IMR-90 (cell line): ENCODE results near the gene ERVK3-1. TPM values are rescaled to one million over a fixed set of nuclear protein-coding genes. Genes with fewer than 3 reads are reported as not detected.

Experiments
- ATAC-seq: fragments of 200-7000 bp; cut with Tn5 transposase; 2 replicates; pipeline ENCODE4 v1.9.1; 2020; ENCODE audit warnings: low read depth, mild to moderate bottlenecking, moderate library complexity
- BruUV-seq: library from RNA; stranded (reverse); fragments of 400-500 nt; replicated peaks from 2 replicates; lab custom pipeline; 2021; lab: Mats Ljungman, UMichigan
- CTCF ChIA-PET: fragments of 300-600 bp; formaldehyde crosslinking; extraction: SDS; loops from one replicate; lab custom pipeline; 2021; ENCODE audit warnings: antibody characterized with exemption; lab: Yijun Ruan, JAX
- POLR2A ChIA-PET: fragments of 300-600 bp; sonication (Branson Sonifier 250); formaldehyde crosslinking; loops from one replicate; lab custom pipeline; 2022; ENCODE audit warnings: antibody characterized with exemption; ENCODE audit not compliant: unreplicated experiment; lab: Charles Lee
- DNase-seq: peaks from one replicate; pipeline ENCODE4 v3.0.0; 2013
- H2AFZ ChIP-seq: replicated peaks from 2 replicates; pipeline ENCODE3; 2013; ENCODE audit warnings: low read length, mild to moderate bottlenecking; ENCODE audit not compliant: poor library complexity
- H2AK5ac ChIP-seq: 2 replicates; pipeline ENCODE4 v1.6.1; 2013; ENCODE audit warnings: low read depth, low read length, inconsistent platforms
- H2AK9ac ChIP-seq: replicated peaks from 2 replicates; pipeline ENCODE3; 2013; ENCODE audit warnings: mild to moderate bottlenecking, low read depth, low read length, moderate library complexity; ENCODE audit not compliant: poor library complexity
- H2BK120ac ChIP-seq: 2 replicates; pipeline ENCODE4 v1.6.1; 2013; ENCODE audit warnings: low read depth, low read length, inconsistent platforms
- H2BK15ac ChIP-seq: 3 replicates; pipeline ENCODE4 v1.6.1; 2013; ENCODE audit warnings: low read depth, low read length, inconsistent platforms
- H2BK20ac ChIP-seq: 2 replicates; pipeline ENCODE4 v1.6.1; 2013; ENCODE audit warnings: low read depth, mild to moderate bottlenecking, inconsistent platforms, low read length, moderate library complexity
- H2BK5ac ChIP-seq: 2 replicates; pipeline ENCODE4 v1.6.1; 2013; ENCODE audit warnings: mild to moderate bottlenecking, low read depth, low read length, inconsistent platforms; ENCODE audit not compliant: poor library complexity, severe bottlenecking
- H3K14ac ChIP-seq: replicated peaks from 2 replicates; pipeline ENCODE4 v1.6.1; 2013; ENCODE audit warnings: low read depth, low read length, inconsistent platforms
- H3K18ac ChIP-seq: 2 replicates; pipeline ENCODE4 v1.6.1; 2013; ENCODE audit warnings: low read depth, low read length, control low read depth
- H3K23ac ChIP-seq: 2 replicates; pipeline ENCODE4 v1.6.1; 2013; ENCODE audit warnings: low read depth, low read length, inconsistent platforms
- H3K27ac ChIP-seq: 2 replicates; pipeline ENCODE4 v1.5.1; 2013; ENCODE audit warnings: mild to moderate bottlenecking, control low read depth, low read length; ENCODE audit not compliant: insufficient read depth
- H3K27me3 ChIP-seq: 2 replicates; pipeline ENCODE4 v1.6.1; 2013; ENCODE audit warnings: low read length; ENCODE audit not compliant: control insufficient read depth, insufficient read depth
- H3K36me3 ChIP-seq: 2 replicates; pipeline ENCODE4 v1.6.1; 2013; ENCODE audit warnings: low read length, mixed read lengths; ENCODE audit not compliant: control insufficient read depth, insufficient read depth
- H3K4ac ChIP-seq: 2 replicates; pipeline ENCODE4 v1.6.1; 2013; ENCODE audit warnings: low read depth, low read length, inconsistent platforms
- H3K4me1 ChIP-seq: 2 replicates; pipeline ENCODE4 v1.6.1; 2013; ENCODE audit warnings: low read length, mixed read lengths; ENCODE audit not compliant: control insufficient read depth, insufficient read depth
- H3K4me2 ChIP-seq: 2 replicates; pipeline ENCODE4 v1.6.1; 2013; ENCODE audit warnings: low read depth, mild to moderate bottlenecking, control low read depth, low read length, moderate library complexity
- H3K4me3 ChIP-seq: 2 replicates; pipeline ENCODE4 v1.5.1; 2013; ENCODE audit warnings: low read depth, mild to moderate bottlenecking, control low read depth, low read length, moderate library complexity; ENCODE audit not compliant: insufficient read depth
- H3K56ac ChIP-seq: 2 replicates; pipeline ENCODE4 v1.6.1; 2013; ENCODE audit warnings: low read length, inconsistent platforms; ENCODE audit not compliant: insufficient read depth; ENCODE audit errors: extremely low read depth
- H3K79me1 ChIP-seq, 2 experiments: 2 replicates each; pipeline ENCODE4 v1.6.1; 2013; ENCODE audit warnings: low read length in 2 of 2, inconsistent platforms in 1 of 2, low read depth in 1 of 2
- H3K9ac ChIP-seq: 2 replicates; pipeline ENCODE4 v1.6.1; 2013; ENCODE audit warnings: low read depth, low read length, control low read depth
- H3K9me1 ChIP-seq: 2 replicates; pipeline ENCODE4 v1.6.1; 2013; ENCODE audit warnings: low read length, inconsistent platforms; ENCODE audit not compliant: insufficient read depth
- H3K9me3 ChIP-seq: 2 replicates; pipeline ENCODE4 v1.6.1; 2013; ENCODE audit warnings: low read length; ENCODE audit not compliant: control insufficient read depth, insufficient read depth
- H4K20me1 ChIP-seq: 2 replicates; pipeline ENCODE4 v1.6.1; 2013; ENCODE audit warnings: low read length, inconsistent platforms; ENCODE audit not compliant: insufficient read depth
- H4K5ac ChIP-seq: 2 replicates; pipeline ENCODE4 v1.6.1; 2013; ENCODE audit warnings: mild to moderate bottlenecking, low read depth, low read length, control low read depth
- H4K8ac ChIP-seq, 2 experiments: 2 replicates each; pipeline ENCODE4 v1.6.1; 2013; ENCODE audit warnings: low read depth in 2 of 2, low read length in 2 of 2, control low read depth in 1 of 2, inconsistent platforms in 1 of 2
- H4K91ac ChIP-seq: 2 replicates; pipeline ENCODE4 v1.6.1; 2013; ENCODE audit warnings: low read depth, low read length, inconsistent platforms; ENCODE audit not compliant: insufficient read depth
- CEBPB ChIP-seq: IDR thresholded peaks from 2 replicates; pipeline ENCODE4 v1.6.1; 2012; ENCODE audit warnings: low read depth, low read length, improper control_type of control experiment
- CHD1 ChIP-seq: IDR thresholded peaks from 2 replicates; pipeline ENCODE4 v1.6.1; 2012; ENCODE audit warnings: low read depth, low read length, improper control_type of control experiment
- FOS ChIP-seq: fragments of 150-350 bp; IDR thresholded peaks from 2 replicates; pipeline ENCODE4 v1.6.1; 2016; ENCODE audit warnings: low read depth, low read length
- MAFK ChIP-seq: IDR thresholded peaks from 2 replicates; pipeline ENCODE4 v1.6.1; 2012; ENCODE audit warnings: low read depth, low read length, improper control_type of control experiment
- MAZ ChIP-seq: IDR thresholded peaks from 2 replicates; pipeline ENCODE4 v1.6.1; 2012; ENCODE audit warnings: low read depth, mild to moderate bottlenecking, low read length, improper control_type of control experiment, moderate library complexity, borderline replicate concordance
- MXI1 ChIP-seq: IDR thresholded peaks from 2 replicates; pipeline ENCODE4 v1.6.1; 2012; ENCODE audit warnings: low read depth, mild to moderate bottlenecking, low read length, moderate library complexity, borderline replicate concordance
- NFE2L2 ChIP-seq: fragments of 150-350 bp; IDR thresholded peaks from 2 replicates; pipeline ENCODE4 v1.6.1; 2016; ENCODE audit warnings: low read depth, mild to moderate bottlenecking, low read length
- POLR2A ChIP-seq: IDR thresholded peaks from 2 replicates; pipeline ENCODE4 v1.6.1; 2012; ENCODE audit warnings: mild to moderate bottlenecking, low read depth, low read length
- RAD21 ChIP-seq: IDR thresholded peaks from 2 replicates; pipeline ENCODE4 v1.6.1; 2012; ENCODE audit warnings: low read length, improper control_type of control experiment
- RCOR1 ChIP-seq: IDR thresholded peaks from 2 replicates; pipeline ENCODE4 v1.6.1; 2012; ENCODE audit warnings: mild to moderate bottlenecking, low read length, improper control_type of control experiment; ENCODE audit not compliant: insufficient replicate concordance
- RFX5 ChIP-seq: IDR thresholded peaks from 2 replicates; pipeline ENCODE4 v1.8.0; 2012; ENCODE audit warnings: low read depth, mild to moderate bottlenecking, low read length, moderate library complexity
- SMC3 ChIP-seq: fragments of 150-350 bp; IDR thresholded peaks from 2 replicates; pipeline ENCODE4 v1.6.1; 2016; ENCODE audit warnings: low read depth, mild to moderate bottlenecking, antibody characterized with exemption, low read length, moderate library complexity
- WGBS, 2 experiments: methylation state at CpG; one replicate each; pipeline versions ENCODE4 v1.1.5 to v1.1.7; 2013; ENCODE audit warnings: missing lambda C conversion rate in 2 of 2; ENCODE audit not compliant: insufficient read length in 1 of 2; ENCODE audit errors: extremely low coverage in 2 of 2; 5-methylcytosine and 5-hydroxymethylcytosine counted together
- dilution Hi-C: fragments of 300-500 bp; cut with HindIII; formaldehyde crosslinking; loops from one replicate; pipeline ENCODE4 v1.14.3; 2018; ENCODE audit warnings: low sequenced_read_pairs; ENCODE audit not compliant: unreplicated experiment
- in situ Hi-C: fragments of 300-500 bp; cut with MboI; formaldehyde crosslinking; loops from 3 replicates; pipeline ENCODE4 v1.14.3; 2019; ENCODE audit warnings: low sequenced_read_pairs, inconsistent platforms, mixed read lengths
- intact Hi-C: fragments of 100-400 bp; cut with micrococcal nuclease; formaldehyde crosslinking; loops from 2 replicates; pipeline ENCODE4 v1.10.0; 2022
- polyA plus RNA-seq, 3 experiments: library from polyadenylated mRNA; depleted of rRNA; stranded (reverse); fragments of >200 nt; gene quantifications; 2 replicates each; pipeline ENCODE4 v1.2.3, GENCODE V29; 2012; ENCODE audit warnings: low replicate concordance in 1 of 3
- total RNA-seq: library from RNA; depleted of rRNA; stranded (reverse); fragments of >200 nt; gene quantifications from 2 replicates; pipeline ENCODE4 v1.2.3, GENCODE V29; 2012
- TF ChIP-seq, protein P1 (sequence below): fragments of 150-350 bp; IDR thresholded peaks from 2 replicates; pipeline ENCODE4 v1.6.1; 2017; ENCODE audit warnings: mild to moderate bottlenecking, antibody characterized with exemption, low read length, low read depth
- TF ChIP-seq, protein P2 (sequence below): conservative IDR thresholded peaks from 2 replicates; pipeline ENCODE4 v1.5.1; 2012; ENCODE audit warnings: mild to moderate bottlenecking, low read depth, low read length, improper control_type of control experiment
- TF ChIP-seq, protein P3 (sequence below): fragments of 150-350 bp; IDR thresholded peaks from 2 replicates; pipeline ENCODE4 v1.6.1; 2016; ENCODE audit warnings: low read depth, mild to moderate bottlenecking, low read length, moderate library complexity, borderline replicate concordance

The ERVK3-1 gene
- total and polyA plus RNA-seq, 2 of the 4 experiments (the other 2 are of a cell fraction) = 33.0 to 39.3 TPM

DNA sequence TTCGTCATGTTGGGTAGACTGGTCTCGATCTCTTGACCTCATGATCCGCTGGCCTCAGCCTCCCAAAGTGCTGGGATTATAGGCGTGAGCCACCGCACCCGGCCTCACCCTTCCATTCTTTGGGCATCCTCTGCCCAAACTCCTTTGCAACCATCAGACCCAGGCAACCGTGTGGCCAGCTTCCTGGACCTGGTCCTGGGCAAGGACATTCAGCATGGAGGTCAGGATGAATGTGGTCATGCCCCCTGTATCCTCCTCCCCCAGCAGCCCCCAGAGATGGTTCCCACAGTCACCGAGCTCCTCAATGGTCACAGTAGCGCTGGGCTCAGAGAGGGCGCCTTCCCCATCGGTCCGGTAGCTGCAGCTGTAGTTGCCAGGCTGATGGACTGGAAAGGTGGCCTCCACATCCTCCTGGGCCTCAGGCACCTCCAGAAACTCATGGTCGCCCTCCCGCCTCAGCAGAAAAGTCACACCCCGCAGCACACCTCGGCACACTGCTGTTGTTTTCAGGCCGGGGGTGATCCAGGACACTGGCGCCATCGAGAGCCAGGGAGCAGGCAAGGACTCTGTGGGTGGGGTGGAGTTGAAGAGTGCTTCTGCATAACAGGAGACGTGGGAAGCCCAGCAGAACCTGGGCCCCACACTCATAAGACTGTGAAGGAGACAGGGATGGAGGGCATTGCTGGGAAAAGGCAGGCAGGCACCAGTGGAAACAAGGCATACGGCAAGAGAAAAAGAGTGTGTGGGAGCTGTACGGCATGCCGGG, 47.0 kb downstream of the ERVK3-1 start:
- dilution Hi-C loops (no loop called here), intact Hi-C loops (no loop called here), in situ Hi-C loops (no loop called here)
- Histone ChIP-seq H3K9ac (no peak overlapping the region), H2BK15ac (no peak overlapping the region), H4K5ac (no peak overlapping the region), H3K9me3 (no peaks in the 10 kb centered on the region), H3K79me1 (peaks cover 5 to 35% of the 10 kb centered on the region in 2 experiments), H3K4me3 (no peak overlapping the region), H3K27me3 (peaks cover 8% of the 10 kb centered on the region), H3K36me3 (peaks cover 11% of the 10 kb centered on the region; the same call in 1 of the 2 replicates), H3K4ac (no peak overlapping the region), H3K56ac (no peak overlapping the region), H2AFZ (no peak overlapping the region), H2AK5ac (no peak overlapping the region), H2BK120ac (no peak overlapping the region), H3K27ac (no peak overlapping the region), H3K23ac (no peak overlapping the region), H3K14ac (no peak overlapping the region), H3K4me2 (no peak overlapping the region), H2BK20ac (no peak overlapping the region), H3K18ac (no peak overlapping the region), H3K9me1 (peaks cover 4% of the 10 kb centered on the region; the same call in 1 of the 2 replicates), H4K20me1 (peaks cover 8% of the 10 kb centered on the region), H3K4me1 (peaks cover 11% of the 10 kb centered on the region), H2AK9ac (peak overlapping the region; percentile 28), H4K8ac (no peak overlapping the region), H4K91ac (no peak overlapping the region), H2BK5ac (no peak overlapping the region)
- no TSS peak for BruUV-seq
- 88% methylated on average over 8 of the region's 23 CpGs; no CpG with 5 or more reads in 1 of the 2 experiments for WGBS, 2 experiments
- CTCF ChIA-PET = no interaction called here
- DNase-seq = no peak
- POLR2A ChIA-PET = no interaction called here
- no peak for ATAC-seq
- TF ChIP-seq, protein P1, sequence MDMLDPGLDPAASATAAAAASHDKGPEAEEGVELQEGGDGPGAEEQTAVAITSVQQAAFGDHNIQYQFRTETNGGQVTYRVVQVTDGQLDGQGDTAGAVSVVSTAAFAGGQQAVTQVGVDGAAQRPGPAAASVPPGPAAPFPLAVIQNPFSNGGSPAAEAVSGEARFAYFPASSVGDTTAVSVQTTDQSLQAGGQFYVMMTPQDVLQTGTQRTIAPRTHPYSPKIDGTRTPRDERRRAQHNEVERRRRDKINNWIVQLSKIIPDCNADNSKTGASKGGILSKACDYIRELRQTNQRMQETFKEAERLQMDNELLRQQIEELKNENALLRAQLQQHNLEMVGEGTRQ = no peak
- TF ChIP-seq RCOR1 (no peak), NFE2L2 (no peak), MAFK (no peak), RFX5 (no peak), FOS (no peak), CHD1 (no peak), CEBPB (no peak), SMC3 (no peak), MXI1 (no peak), MAZ (no peak), POLR2A (no peak), RAD21 (no peak)
- TF ChIP-seq, protein P2, sequence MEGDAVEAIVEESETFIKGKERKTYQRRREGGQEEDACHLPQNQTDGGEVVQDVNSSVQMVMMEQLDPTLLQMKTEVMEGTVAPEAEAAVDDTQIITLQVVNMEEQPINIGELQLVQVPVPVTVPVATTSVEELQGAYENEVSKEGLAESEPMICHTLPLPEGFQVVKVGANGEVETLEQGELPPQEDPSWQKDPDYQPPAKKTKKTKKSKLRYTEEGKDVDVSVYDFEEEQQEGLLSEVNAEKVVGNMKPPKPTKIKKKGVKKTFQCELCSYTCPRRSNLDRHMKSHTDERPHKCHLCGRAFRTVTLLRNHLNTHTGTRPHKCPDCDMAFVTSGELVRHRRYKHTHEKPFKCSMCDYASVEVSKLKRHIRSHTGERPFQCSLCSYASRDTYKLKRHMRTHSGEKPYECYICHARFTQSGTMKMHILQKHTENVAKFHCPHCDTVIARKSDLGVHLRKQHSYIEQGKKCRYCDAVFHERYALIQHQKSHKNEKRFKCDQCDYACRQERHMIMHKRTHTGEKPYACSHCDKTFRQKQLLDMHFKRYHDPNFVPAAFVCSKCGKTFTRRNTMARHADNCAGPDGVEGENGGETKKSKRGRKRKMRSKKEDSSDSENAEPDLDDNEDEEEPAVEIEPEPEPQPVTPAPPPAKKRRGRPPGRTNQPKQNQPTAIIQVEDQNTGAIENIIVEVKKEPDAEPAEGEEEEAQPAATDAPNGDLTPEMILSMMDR = no peak
- TF ChIP-seq, protein P3, sequence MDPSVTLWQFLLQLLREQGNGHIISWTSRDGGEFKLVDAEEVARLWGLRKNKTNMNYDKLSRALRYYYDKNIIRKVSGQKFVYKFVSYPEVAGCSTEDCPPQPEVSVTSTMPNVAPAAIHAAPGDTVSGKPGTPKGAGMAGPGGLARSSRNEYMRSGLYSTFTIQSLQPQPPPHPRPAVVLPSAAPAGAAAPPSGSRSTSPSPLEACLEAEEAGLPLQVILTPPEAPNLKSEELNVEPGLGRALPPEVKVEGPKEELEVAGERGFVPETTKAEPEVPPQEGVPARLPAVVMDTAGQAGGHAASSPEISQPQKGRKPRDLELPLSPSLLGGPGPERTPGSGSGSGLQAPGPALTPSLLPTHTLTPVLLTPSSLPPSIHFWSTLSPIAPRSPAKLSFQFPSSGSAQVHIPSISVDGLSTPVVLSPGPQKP = no peak
